ENCODE data around the gene ANKDD1B. TPM values are rescaled to one million over a fixed set of nuclear protein-coding genes. Genes with fewer than 3 reads are reported as not detected.

The ANKDD1B gene
- polyA plus RNA-seq, 2 of the 4 experiments (the other 2 are of a cell fraction): 0.09 to 0.14 TPM

DNA sequence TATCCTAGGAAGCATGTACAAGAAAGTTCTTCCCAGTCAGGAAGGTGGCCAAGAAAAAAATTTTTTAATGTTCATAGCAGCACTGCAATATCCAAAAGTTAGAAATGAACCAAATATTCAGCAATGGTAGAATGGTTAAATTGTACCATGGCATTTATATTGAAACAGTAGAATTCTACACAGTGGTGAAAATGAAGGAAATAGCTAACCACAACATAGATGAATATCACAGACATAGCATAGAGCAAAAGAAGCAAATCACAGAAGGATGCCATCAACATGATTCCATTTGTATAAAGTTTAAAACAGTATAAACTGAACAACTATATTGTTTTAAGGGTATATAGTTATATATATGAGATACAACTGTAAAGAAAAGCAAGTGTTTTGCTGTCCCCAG, 10.7 kb upstream of the ANKDD1B start (continued):
- TF ChIP-seq EHF (CRISPR knock-in tag; IDR thresholded peaks at IDR 0.05) (no peak), MAFK (IDR thresholded peaks at IDR 0.05; ENCODE audit: partially characterized antibody) (no peak), BHLHE40 (IDR thresholded peaks at IDR 0.05; ENCODE audit: low read depth, low read length) (no peak), RCOR1 (IDR thresholded peaks at IDR 0.05; ENCODE audit: low read depth, low read length) (no peak)

DNA sequence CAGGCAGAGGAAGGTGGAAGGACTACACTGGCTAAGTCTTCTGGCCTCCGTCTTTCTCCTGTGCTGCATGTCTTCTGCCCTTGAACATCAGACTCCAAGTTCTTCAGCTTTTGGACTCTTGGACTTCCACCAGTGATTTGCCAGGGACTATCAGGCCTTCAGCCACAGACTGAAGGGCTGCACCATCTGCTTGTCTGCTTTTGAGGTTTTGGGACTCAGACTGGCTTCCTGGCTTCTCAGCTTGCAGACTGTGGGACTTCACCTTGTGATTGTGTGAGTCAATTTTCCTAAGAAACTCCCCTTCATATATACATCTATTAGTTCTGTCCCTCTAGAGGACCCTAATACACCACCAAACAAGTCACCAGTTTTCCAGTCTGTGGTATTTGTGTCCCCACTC, 9.7 kb upstream of the ANKDD1B start:
- TF ChIP-seq FOSL2 (IDR thresholded peaks at IDR 0.05): no peak
- no peak for TF ChIP-seq FOSL2 (CRISPR knock-in tag; IDR thresholded peaks at IDR 0.05)
- no peak for TF ChIP-seq BHLHE40 (IDR thresholded peaks at IDR 0.05; ENCODE audit: low read depth, low read length)
- no peak for TF ChIP-seq RARB (CRISPR knock-in tag; IDR thresholded peaks at IDR 0.05)
- TF ChIP-seq ZFP36 (IDR thresholded peaks at IDR 0.05; ENCODE audit: borderline replicate concordance, partially characterized antibody): no peak
- TF ChIP-seq RAD21 (conservative IDR thresholded peaks at IDR 0.05 in 1 of 2, IDR thresholded peaks at IDR 0.05 in 1 of 2): no peak
- TF ChIP-seq RNF2 (IDR thresholded peaks at IDR 0.05; ENCODE audit: borderline replicate concordance, low read depth): no peak
- no peak for TF ChIP-seq E2F6 (IDR thresholded peaks at IDR 0.05; ENCODE audit: borderline replicate concordance, low read depth)
- H3K4me1 ChIP-seq: no peaks in the 10 kb centered on the region
- 100% methylated on average over 1 of the region's 1 CpG for WGBS (ENCODE audit: missing lambda C conversion rate)
- DNase-seq (ENCODE audit: low read depth in 1 of 2, low spot score in 1 of 2): no peak
- no peaks in the 10 kb centered on the region for H3K9me3 ChIP-seq
- no peak overlapping the region for H3K4me3 ChIP-seq
- ChIA-PET CTCF (interaction anchor here (1.0 kb wide), 1 partner anchor 91 kb away, joined by 3 read pairs; no protein-coding TSS in a partner anchor), POLR2A (no interaction called here)
- ATAC-seq: no peak
- no peak for FAIRE-seq
- no peak overlapping the region for H3K4me2 ChIP-seq
- no peak overlapping the region for H3K27ac ChIP-seq

GRCh38 chr5:75601996-75602395, 9.3 kb upstream of the ANKDD1B start:
- CTCF ChIA-PET: interaction anchor here (1.0 kb wide), 1 partner anchor 92 kb away, joined by 3 read pairs; no protein-coding TSS in a partner anchor

More at GRCh38 chr5:75601996-75602395, 9.3 kb upstream of the ANKDD1B start:
- no peak overlapping the region for H3K4me2 ChIP-seq
- H3K9me3 ChIP-seq: no peaks in the 10 kb centered on the region
- FAIRE-seq (no peak), ATAC-seq (peak in 1 of 2 experiments; percentile 26; a peak in 2 of 6 replicates), DNase-seq (ENCODE audit: low read depth in 1 of 2, low spot score in 1 of 2) (peak in 1 of 2 experiments; percentile 38)
- H3K4me1 ChIP-seq: no peaks in the 10 kb centered on the region
- TF ChIP-seq NFE2L2 (conservative IDR thresholded peaks at IDR 0.05; ENCODE audit: low read length): no peak
- no peak for TF ChIP-seq HOXB13 (CRISPR knock-in tag; IDR thresholded peaks at IDR 0.05; ENCODE audit: low read depth)
- TF ChIP-seq NR3C1 (IDR thresholded peaks at IDR 0.05): no peak
- no peak for TF ChIP-seq JUNB (IDR thresholded peaks at IDR 0.05)
- no peak for TF ChIP-seq EHMT2 (IDR thresholded peaks at IDR 0.05; ENCODE audit: low read depth)
- TF ChIP-seq POLR2AphosphoS2 (conservative IDR thresholded peaks at IDR 0.05; ENCODE audit: low read length): no peak
- TF ChIP-seq GATA3 (IDR thresholded peaks at IDR 0.05; ENCODE audit: borderline replicate concordance): no peak
- TF ChIP-seq ELK1 (IDR thresholded peaks at IDR 0.05; ENCODE audit: low read depth, low read length): no peak
- no peak for TF ChIP-seq RNF2 (IDR thresholded peaks at IDR 0.05; ENCODE audit: borderline replicate concordance, low read depth)
- TF ChIP-seq, protein P1, sequence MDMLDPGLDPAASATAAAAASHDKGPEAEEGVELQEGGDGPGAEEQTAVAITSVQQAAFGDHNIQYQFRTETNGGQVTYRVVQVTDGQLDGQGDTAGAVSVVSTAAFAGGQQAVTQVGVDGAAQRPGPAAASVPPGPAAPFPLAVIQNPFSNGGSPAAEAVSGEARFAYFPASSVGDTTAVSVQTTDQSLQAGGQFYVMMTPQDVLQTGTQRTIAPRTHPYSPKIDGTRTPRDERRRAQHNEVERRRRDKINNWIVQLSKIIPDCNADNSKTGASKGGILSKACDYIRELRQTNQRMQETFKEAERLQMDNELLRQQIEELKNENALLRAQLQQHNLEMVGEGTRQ (IDR thresholded peaks at IDR 0.05): no peak
- TF ChIP-seq ZC3H11A (IDR thresholded peaks at IDR 0.05): no peak
- TF ChIP-seq ZFP36 (IDR thresholded peaks at IDR 0.05; ENCODE audit: borderline replicate concordance, partially characterized antibody): no peak
- TF ChIP-seq HES2 (IDR thresholded peaks at IDR 0.05): no peak
- no peak for TF ChIP-seq E2F6 (IDR thresholded peaks at IDR 0.05; ENCODE audit: borderline replicate concordance, low read depth)
- WGBS (ENCODE audit: missing lambda C conversion rate): 60% methylated on average over 3 of the region's 3 CpGs
- POLR2A ChIA-PET: no interaction called here
- H3K27ac ChIP-seq: no peak overlapping the region
- H3K4me3 ChIP-seq: no peak overlapping the region
